Inflammatory macrophage treated with lipopolysaccharide for 4 hours (primary cell): ENCODE data around the gene IL20RB.

Experiments
- DNase-seq: peaks from one replicate; pipeline ENCODE4 v3.0.0-alpha.2; 2020

The IL20RB gene, protein sequence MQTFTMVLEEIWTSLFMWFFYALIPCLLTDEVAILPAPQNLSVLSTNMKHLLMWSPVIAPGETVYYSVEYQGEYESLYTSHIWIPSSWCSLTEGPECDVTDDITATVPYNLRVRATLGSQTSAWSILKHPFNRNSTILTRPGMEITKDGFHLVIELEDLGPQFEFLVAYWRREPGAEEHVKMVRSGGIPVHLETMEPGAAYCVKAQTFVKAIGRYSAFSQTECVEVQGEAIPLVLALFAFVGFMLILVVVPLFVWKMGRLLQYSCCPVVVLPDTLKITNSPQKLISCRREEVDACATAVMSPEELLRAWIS

DNA sequence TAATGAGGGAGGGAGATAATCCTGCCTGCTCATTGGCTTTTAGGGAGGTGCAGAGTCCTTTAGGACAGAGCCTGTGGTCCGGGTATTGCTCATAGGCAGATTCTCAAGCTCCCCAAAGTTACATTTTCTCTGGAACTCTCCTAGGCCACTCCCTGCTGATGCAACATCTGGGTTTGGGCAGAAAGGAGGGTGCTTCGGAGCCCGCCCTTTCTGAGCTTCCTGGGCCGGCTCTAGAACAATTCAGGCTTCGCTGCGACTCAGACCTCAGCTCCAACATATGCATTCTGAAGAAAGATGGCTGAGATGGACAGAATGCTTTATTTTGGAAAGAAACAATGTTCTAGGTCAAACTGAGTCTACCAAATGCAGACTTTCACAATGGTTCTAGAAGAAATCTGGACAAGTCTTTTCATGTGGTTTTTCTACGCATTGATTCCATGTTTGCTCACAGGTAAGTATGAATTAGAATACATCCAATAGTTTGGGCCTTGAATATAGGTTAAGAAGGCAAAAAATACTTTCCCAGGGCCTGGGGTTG, at the start of gene IL20RB:
Gene IL20RB (plus strand): TSS at position 233 of the 538 bp plus-strand sequence. CDS start 131 bp downstream, at position 364.
- no peak for DNase-seq

GRCh38 chr3:136908297-136908696, 49.5 kb upstream of the IL20RB start:
- DNase-seq = no peak

- DNase-seq = no peak
Observed at GRCh38 chr3:136909187-136909586, 48.6 kb upstream of the IL20RB start.

GRCh38 chr3:136910697-136911096, 47.1 kb upstream of the IL20RB start:
- DNase-seq = no peak

DNA sequence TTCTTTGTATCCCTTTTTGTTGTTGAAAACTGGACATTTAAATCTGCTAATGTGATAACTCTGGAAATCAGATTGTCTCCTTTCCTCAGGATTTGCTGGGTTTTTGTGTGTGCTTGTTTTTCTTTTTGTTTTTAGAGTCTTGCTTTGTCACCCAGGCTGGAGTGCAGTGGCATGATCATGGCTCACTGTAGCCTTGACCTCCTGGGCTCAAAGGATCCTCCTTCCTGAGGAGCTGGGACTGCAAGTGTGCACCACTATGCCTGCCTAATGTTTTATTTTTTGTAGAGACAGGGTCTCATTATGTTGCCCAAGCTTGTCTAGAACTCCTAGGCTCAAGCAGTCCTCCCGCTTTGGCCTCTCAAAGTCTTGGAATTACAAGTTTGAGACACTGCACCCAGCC, 44.6 kb upstream of the IL20RB start:
- DNase-seq = no peak

DNA sequence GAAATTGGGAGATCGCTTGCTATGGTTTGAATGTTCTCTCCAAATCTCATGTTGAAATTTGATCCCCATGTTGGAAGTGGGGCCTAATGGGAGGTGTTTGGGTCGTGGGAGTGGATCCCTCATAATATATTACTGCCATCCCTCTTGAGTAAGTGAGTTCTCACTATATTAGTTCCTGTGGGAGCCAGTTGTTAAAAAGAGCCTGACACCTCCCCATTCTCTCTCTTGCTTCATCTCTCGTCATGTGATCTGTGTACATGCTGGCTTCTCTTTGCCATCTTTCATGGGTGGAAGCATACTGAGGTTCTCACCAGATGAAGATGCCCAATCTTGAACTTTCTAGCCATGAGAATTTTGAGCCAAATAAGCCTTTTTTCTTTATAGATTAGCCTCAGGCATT, 43.0 kb upstream of the IL20RB start:
- DNase-seq = peak; percentile 4

DNA sequence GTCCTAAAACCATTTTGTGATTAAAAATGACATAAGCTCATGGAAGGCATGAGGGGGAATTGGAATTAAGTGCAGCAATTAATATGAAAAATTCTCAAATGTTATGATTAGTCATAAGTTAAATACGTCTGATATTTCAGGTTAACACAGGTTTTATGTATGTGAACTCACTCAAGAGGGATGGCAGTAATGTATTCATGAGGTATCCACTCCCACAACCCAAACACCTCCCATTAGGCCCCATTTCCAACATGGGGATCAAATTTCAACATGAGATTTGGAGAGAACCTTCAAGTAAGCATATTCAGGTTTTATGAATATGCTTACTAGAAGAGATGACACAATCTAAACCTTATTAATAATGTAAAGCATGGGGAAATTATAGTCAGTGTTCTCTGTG, 41.6 kb upstream of the IL20RB start:
- DNase-seq = no peak

DNA sequence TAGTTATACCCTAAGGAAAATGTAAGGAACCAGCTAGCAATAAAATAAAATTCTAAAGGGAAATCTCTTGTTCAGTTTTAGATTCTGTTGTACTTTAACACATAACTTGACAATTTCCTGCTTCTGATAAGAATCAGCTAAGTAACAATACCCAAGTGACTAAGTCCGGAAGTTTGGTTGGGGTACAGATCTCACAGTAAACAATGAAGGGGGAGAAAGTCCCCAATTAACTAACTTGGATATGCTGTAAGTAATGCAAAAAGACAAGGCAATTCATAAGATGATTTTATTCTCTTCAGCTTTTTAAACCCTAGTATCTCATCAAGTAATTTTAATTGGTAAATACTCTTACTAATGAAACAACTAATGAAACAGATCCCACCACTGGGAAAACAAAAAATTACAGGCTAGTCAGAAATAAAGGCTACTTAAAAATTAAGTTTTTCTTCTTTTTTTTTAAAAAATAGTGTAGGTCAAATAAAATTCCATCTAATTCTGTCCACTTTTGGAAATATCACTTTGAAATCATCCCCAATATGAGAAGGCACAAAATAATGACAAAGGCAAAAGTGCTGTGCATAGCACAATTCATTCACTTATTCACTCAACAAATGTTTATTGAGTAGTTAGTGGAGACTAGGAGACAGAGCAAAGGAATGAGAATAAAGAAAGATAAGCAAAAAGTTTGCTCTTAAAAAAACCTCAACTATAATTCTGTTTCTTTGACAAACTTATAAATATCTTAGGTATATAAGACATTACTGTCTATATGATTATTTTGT, 37.8 kb upstream of the IL20RB start:
- DNase-seq = no peak

DNA sequence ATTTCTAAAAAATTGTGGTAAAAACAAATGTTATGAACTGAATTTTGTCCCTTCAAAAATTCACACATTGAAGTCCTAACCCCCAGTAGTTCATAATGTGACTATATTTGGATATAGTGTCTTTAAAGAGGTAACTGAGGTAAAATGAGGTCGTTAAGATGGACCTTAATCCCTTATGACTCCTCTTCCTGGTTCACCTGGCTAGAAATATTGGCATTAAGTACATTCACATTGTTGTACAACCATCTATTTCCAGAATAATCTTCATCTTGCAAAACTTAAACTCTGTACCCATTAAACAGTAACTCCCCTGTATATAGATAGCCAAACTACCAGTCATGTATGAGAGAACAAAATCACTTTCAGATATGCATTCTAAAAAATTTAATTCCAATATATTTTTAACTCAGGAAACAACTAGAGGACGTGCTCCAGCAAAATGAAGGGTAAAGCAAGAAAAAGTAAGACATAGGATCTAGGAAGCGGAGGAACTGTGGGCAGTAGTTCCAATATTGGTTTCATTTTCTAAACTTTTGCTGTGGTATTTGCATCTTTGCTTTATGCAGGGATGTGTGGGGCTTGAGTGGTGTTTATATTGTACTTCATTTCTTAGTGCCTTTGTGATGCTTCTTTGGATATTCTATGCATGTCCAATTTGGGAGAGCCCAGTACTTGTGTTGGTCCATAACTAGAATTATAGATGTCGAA, 36.7 kb upstream of the IL20RB start:
- no peak for DNase-seq

GRCh38 chr3:136925425-136926190, 32.2 kb upstream of the IL20RB start:
- peak; percentile 71 for DNase-seq

DNA sequence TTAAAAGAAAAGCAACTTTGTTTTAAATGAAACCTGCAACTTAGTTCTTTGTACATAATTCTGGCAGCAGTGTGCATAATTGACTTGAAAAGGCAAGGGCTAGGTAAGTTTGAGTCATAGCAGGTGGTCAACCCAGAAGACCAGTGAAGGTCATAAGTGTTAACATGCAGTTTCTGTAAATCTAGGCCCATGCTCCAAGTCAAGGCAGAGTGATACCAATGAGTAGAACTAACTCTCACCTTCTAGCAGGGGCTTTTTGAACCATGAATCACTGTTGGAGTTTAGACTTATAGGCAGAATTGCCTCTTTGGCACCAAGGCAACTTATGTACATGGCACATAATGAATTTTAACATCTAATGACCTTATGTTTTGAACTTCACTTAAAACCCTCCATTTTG, 29.5 kb upstream of the IL20RB start:
- DNase-seq = no peak

DNA sequence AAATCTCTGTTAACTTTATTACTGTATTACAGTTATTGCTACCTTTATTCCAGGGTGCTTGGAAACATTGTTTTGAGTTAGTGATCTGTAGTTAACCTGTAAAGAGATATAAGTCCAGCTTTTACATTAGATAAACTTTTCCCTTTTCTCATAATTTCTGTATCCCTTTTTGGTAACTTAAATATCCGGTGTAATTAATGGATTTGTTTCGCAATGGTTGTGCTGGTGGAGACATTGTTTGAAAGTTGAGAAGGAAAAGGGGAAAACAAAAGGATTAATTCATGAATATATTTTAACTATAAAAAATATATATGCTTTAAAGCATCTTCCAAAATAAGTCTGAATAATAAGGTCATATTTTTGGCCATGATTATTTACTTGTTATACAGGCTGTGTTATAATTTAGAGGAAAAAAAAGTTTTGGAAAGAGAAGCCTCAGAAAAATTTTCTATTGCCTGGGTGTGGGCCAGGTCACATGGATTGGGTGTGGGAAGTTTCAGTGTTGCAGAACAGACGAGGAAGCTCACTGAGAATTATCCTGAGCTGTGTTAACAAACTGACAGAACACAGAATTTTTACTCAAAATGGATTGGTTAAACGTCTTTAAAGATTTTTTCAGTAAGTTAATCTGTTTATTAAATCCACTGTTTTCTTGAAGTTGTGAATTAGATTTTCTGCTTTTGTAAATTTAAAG, 27.7 kb upstream of the IL20RB start:
- peak; percentile 87 for DNase-seq

GRCh38 chr3:136931606-136932005, 26.2 kb upstream of the IL20RB start:
- DNase-seq = peak; percentile 71

- DNase-seq = peak; percentile 93
Observed at GRCh38 chr3:136932523-136932922, 25.3 kb upstream of the IL20RB start.

DNA sequence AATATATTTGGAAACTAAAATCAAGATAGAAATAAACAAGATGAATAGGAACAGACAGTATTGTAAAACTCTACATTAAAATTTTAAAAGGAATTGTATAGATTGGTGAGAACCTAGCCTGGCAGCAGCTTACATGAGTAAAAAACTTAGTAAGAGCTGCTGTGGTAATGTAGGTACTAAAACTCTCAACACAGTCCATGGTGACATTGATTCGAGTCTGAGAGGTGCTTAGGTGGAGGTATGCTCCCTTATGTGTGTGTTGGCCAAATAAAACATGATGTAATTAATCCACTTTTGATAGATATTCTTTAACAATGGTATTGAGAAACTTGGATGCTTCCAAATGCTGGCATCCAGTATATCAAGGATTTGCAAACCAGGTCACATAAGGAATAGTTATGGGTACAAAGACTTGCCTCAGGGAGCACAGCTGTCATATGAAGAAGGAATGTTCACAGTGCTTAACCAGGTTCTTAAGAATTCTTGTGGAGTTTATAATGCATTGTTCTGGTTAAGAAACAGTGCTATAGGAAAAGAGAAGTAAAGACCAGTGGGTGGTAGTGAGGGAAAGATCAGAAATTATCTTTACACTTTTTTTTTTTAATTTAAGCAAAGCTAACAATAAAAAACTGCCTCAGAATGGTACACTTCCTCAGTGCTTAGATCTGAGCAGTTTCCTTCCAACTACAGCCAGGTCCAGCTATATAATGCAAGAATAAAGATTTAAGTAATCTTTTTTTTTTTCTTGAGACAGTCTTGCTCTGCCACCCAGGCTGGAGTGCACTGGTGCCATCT, 24.6 kb upstream of the IL20RB start:
- DNase-seq = peak; percentile 53

DNA sequence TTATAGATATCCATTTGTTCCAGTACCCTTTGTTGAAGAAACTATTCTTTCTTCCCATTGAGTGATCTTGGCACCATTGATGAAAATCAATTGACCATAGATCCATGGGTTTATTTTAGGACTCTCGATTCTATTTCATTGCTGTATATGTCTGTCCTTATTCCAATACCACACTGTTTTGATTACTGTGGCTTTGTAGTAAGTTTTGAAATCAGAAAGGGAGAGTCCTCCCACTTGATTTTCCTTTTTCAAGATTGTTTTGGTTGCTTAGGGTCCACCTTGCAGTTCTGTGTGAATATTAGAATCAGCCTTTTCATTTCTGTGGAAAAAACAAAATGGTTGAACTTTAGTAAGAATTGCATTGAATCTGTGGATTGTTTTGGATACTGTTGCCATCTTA, 20.6 kb upstream of the IL20RB start:
- no peak for DNase-seq

DNA sequence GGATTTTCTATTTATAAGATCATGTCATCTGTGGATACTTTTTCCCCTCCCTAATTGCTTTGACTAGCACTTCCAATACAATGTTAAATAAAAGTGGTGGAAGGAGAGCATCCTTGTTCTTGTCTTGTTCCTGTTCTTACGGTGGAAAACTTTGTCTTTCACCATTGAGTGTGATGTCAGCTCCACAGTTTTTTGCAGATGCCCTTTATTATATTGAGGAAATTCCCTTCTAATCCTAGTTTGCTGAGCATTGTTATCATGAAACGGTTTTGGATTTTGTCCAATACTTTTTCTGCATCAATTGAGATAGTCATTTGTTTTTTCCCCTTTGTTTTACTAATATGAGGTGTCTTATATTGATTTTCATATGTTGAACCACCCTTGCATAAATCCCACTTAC, 19.9 kb upstream of the IL20RB start:
- DNase-seq = peak; percentile 68

- DNase-seq = peak; percentile 76
Observed at GRCh38 chr3:136938334-136938733, 19.4 kb upstream of the IL20RB start.

GRCh38 chr3:136939489-136939888, 18.3 kb upstream of the IL20RB start:
- DNase-seq = peak; percentile 80

DNA sequence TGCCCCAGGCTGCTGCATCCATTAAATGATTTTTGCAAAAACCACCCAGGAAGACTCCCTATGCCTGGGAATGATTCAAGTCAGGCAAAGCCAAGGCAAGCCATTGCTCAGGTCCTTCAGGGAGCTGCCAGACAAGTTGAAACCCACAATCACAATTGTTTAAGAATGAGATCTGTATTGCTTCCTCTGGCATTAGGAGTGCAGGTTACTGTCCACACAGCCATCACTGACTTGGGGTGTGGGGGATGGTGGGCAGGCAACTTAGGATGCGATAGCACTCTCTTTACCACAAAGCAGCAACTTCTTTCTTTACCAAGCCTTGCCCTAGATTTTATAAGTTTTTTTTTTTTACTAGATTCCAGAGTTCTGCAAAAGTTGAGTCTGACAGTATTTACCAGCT, 15.0 kb upstream of the IL20RB start:
- DNase-seq = no peak

GRCh38 chr3:136943436-136943835, 14.3 kb upstream of the IL20RB start:
- no peak for DNase-seq
